HL-60 (cell line): Measurements from ENCODE around the gene TTC23L.

Experiments used
- DNase-seq, 2 experiments: peaks; one replicate each; pipeline ENCODE4 v3.0.0-alpha.2; 2010 to 2020; ENCODE audit warnings: low read depth in 1 of 2, low spot score in 1 of 2
- H3K27ac ChIP-seq: fragments of 250-450 bp; sonication (Bioruptor Pico); replicated peaks from 2 replicates; pipeline ENCODE4 v1.5.1; 2020; ENCODE audit warnings: mild to moderate bottlenecking, moderate library complexity
- H3K27me3 ChIP-seq: fragments of 250-450 bp; sonication (Bioruptor Pico); 2 replicates; pipeline ENCODE4 v1.5.1; 2021; ENCODE audit warnings: mild to moderate bottlenecking, moderate library complexity; ENCODE audit not compliant: insufficient read depth, poor library complexity, severe bottlenecking
- H3K4me3 ChIP-seq: replicated peaks from 2 replicates; pipeline ENCODE4 v1.5.1; 2011; ENCODE audit warnings: mild to moderate bottlenecking, control low read depth, low read length; ENCODE audit not compliant: insufficient read depth
- CTCF ChIP-seq: IDR thresholded peaks from one replicate; pipeline ENCODE4 v1.5.1; 2011; ENCODE audit warnings: low read length, control low read depth, inconsistent platforms; ENCODE audit not compliant: insufficient read depth
- GABPA ChIP-seq: IDR thresholded peaks from 2 replicates; pipeline ENCODE4 v1.6.1; 2012; ENCODE audit warnings: low read depth
- POLR2AphosphoS5 ChIP-seq: IDR thresholded peaks from 2 replicates; pipeline ENCODE4 v1.6.1; 2012; ENCODE audit warnings: low read depth
- REST ChIP-seq: IDR thresholded peaks from 2 replicates; pipeline ENCODE4 v1.6.1; 2012; ENCODE audit warnings: low read depth; ENCODE audit not compliant: insufficient replicate concordance
- SPI1 ChIP-seq: IDR thresholded peaks from 2 replicates; pipeline ENCODE4 v1.6.1; 2012; ENCODE audit warnings: low read depth, mild to moderate bottlenecking, borderline replicate concordance

TTC23L gene

GRCh38 chr5:34891981-34892380 is 53.0 kb downstream of the TTC23L start:
- no peak overlapping the region for H3K4me3 ChIP-seq
- no peak for DNase-seq
- no peaks in the 10 kb centered on the region for H3K27me3 ChIP-seq
- TF ChIP-seq POLR2AphosphoS5 (no peak), GABPA (no peak), CTCF (no peak), REST (no peak), SPI1 (no peak)
- no peak overlapping the region for H3K27ac ChIP-seq

GRCh38 chr5:34892414-34892813 is 53.5 kb downstream of the TTC23L start:
- no peak for DNase-seq
- Histone ChIP-seq H3K27me3 (no peaks in the 10 kb centered on the region), H3K27ac (no peak overlapping the region), H3K4me3 (no peak overlapping the region)
- no peak for TF ChIP-seq POLR2AphosphoS5
- no peak for TF ChIP-seq REST
- TF ChIP-seq GABPA: no peak
- TF ChIP-seq SPI1: no peak
- no peak for TF ChIP-seq CTCF

- no peak overlapping the region for H3K4me3 ChIP-seq
- TF ChIP-seq CTCF (no peak), REST (no peak), POLR2AphosphoS5 (no peak), GABPA (no peak), SPI1 (no peak)
- no peak overlapping the region for H3K27ac ChIP-seq
- H3K27me3 ChIP-seq: no peaks in the 10 kb centered on the region
- no peak for DNase-seq
Observed at GRCh38 chr5:34894716-34895115, 55.8 kb downstream of the TTC23L start.
